GM18507 (cell line): ENCODE measurements around the gene TP53INP2.
A peak's percentile ranks its signal among the peaks of the same experiment; 100 is the strongest.
"Not testable (repeated sequence)": the region's sequence is repeated elsewhere in the genome, so short reads cannot be mapped to it uniquely, and the experiment has no call there.

Experiments
- DNase-seq: peaks from one replicate; pipeline ENCODE4 v3.0.0; 2011; ENCODE audit warnings: low read depth; ENCODE audit not compliant: insufficient read length; ENCODE audit errors: extremely low spot score
- FAIRE-seq: peaks from 2 replicates; lab custom pipeline; 2011; peaks lifted over from hg19 to GRCh38; lab: Jason Lieb, UNC

The TP53INP2 gene, protein sequence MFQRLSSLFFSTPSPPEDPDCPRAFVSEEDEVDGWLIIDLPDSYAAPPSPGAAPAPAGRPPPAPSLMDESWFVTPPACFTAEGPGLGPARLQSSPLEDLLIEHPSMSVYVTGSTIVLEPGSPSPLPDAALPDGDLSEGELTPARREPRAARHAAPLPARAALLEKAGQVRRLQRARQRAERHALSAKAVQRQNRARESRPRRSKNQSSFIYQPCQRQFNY

DNA sequence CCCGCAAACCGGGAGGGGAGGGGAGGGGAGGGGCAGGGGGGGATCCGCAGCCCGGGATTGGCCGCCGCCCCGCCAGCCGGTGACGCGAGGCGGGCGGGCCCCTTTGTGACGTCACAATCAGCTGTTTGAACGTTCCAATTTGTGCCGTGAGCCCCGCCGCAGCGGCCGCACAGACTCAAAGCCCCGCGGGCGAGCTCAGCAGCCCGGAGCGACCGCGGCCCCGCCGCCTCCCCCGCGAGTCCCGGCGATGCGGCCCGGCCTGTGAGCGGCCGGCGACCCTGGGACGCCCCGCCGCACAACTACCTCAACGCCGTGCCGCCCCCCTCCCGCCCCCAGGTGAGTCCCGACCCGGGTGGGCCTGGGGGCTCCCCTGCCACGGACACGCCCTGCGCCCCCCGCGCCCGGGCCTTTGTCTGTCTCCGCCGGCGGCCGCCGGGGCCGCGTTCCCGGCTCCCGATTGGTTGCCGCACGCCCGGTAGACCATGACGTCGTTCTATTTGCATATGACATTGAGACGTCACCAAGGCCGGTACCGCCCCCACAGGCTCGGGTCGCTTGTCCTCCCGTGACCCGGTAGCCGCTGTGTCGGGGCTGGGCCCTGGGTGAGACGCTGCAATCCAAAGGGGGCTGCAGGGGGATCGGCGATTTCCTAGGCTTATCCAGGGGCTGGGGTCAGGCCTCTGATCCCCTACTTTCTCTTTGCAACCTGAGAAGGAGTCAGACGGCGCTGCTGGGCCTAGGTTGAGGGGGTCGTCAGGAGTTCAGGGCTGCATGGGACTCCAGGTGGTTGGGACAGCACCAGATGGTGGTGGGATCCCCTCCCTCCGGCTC is at the start of gene TP53INP2:
TP53INP2 (plus strand) TSS at position 168 of the 831 bp plus-strand sequence. CDS start 4,396 bp downstream, outside the sequence.
- FAIRE-seq = peak; percentile 74
- peak; percentile 73 for DNase-seq

DNA sequence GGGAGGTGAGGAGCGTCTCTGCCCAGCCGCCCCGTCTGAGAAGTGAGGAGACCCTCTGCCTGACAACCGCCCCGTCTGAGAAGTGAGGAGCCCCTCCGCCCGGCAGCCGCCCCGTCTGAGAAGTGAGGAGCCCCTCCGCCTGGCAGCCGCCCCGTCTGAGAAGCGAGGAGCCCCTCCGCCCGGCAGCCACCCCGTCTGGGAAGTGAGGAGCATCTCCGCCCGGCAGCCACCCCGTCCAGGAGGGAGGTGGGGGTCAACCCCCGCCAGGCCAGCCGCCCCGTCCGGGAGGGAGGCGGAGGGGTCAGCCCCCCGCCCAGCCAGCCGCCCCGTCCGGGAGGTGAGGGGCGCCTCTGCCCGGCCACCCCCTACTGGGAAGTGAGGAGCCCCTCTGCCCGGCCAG is 45.5 kb upstream of the TP53INP2 start:
- not testable (repeated sequence) for DNase-seq, FAIRE-seq

DNA sequence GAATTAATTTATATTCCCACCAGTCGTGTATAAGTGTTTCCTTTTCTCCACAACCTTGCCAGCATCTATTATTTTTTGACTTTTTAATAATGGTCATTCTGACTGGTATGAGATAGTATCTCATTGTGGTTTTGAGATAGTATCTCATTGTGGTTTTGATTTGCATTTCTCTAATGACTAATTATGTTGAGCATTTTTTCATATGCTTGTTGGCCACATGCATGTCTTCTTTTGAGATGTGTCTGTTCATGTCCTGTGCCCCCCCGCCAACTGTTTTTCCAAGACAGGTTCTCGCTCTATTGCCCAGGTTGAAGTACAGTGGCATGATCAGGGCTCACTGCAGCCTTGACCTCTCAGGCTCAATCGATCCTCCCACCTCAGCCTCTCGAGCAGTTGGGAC is 42.3 kb upstream of the TP53INP2 start:
- not testable (repeated sequence) for FAIRE-seq, DNase-seq

DNA sequence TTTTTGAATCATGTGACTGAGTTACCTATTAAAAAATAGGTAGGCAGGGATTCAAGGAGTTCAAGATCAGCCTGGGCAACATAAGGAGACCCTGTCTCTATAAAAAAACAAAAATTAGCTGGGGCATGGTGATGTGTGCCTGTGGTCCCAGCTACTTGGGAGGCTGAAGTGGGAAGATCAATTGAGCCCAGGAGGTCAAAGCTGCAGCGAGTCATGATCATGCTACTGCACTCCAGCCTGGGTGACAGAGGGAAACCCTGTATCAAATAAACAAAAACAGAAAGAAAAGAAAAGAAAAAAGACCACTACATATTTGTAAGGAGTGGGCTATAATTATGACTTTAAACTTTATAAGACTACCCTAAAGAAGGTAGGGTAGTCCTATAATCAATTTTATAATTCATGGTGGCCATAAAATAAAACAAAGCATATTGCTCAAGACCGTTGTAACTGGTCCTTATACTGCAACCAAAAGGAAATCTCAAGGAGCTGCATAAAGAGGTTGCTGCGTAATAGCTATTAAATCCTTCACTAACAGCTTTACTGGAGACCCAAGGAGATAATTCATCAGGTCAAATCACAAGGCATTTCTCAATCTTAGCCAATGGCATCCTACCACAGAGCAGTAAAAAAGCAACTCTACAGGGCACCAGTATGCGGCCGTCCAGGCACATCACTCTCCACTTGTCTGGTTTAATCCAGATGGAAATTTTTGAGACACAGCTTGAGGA is 40.8 kb upstream of the TP53INP2 start:
- FAIRE-seq (no peak), DNase-seq (no peak)

DNA sequence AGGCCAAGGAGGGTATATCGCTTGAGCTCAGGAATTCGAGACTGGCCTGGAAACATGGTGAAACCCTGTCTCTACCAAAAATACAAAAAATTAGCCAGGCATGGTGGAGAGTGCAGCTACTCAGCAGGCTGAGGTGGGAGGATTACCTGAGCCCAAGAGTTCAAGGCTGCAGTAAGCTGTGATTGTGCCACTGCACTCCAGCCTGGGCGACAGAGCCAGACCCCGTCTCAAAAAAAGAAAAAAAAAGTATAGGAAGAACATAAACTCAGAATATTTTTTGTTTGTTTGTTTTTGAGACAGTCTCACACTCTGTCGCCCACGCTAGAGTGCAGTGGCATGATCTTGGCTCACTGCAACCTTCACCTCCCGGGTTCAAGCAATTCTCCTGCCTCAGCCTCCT is 39.4 kb upstream of the TP53INP2 start:
- FAIRE-seq, DNase-seq: not testable (repeated sequence)

DNA sequence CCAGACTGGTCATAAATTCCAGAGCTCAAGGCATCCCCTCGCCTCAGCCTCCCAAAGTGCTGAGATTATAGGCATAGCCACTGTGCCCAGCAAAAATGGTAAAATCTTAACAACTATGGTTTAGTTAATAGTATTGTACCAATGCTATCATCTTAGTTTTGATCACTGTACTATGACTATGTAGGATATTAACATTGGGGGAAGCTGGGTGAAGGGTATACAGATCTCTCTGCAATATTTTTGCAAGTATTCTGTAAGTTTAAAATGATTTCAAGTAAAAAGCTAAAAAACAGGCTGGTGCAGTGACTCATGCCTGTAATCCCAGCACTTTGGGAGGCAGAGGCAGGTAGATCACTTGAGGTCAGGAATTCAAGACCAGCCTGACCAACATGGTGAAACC is 35.0 kb upstream of the TP53INP2 start:
- no peak for FAIRE-seq

DNA sequence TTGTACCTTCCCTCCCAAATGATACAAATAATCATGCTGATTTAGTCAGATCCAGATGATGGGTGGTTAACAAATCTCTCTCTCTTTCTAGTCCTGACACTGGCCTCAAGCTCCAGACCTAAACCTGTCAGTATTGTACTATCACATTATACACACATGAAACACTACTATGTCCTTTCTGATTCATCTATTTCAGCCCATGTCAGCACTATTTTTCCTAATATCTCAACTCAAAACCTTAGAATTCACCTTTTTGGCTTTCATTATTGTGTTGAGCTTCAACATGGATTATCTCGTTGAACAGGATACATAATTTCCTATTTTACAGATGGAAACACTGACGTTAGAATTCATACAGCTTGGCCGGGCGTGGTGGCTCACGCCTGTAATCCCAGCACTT is 30.7 kb upstream of the TP53INP2 start:
- DNase-seq = no peak
- FAIRE-seq = no peak

More for the DNA sequence above, 35.0 kb upstream of the TP53INP2 start:
- DNase-seq = no peak

DNA sequence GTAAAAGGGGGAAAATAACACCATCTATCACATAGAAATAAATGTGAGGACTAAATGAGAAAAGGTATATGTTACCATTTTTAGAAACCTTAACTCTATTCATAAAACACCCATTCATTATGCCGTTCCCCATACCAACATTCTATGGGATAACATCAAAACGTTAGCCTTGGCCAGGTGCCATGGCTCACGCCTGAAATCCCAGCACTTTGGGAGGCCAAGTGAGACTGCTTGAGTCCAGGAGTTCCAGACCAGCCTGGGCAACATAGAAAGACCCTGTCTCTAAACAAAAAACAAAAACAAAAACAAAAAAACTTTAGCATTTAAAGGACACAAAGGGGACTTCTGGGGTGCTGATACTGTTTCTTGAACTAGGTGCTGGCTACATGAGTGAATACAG is 28.6 kb upstream of the TP53INP2 start:
- DNase-seq (no peak), FAIRE-seq (no peak)

DNA sequence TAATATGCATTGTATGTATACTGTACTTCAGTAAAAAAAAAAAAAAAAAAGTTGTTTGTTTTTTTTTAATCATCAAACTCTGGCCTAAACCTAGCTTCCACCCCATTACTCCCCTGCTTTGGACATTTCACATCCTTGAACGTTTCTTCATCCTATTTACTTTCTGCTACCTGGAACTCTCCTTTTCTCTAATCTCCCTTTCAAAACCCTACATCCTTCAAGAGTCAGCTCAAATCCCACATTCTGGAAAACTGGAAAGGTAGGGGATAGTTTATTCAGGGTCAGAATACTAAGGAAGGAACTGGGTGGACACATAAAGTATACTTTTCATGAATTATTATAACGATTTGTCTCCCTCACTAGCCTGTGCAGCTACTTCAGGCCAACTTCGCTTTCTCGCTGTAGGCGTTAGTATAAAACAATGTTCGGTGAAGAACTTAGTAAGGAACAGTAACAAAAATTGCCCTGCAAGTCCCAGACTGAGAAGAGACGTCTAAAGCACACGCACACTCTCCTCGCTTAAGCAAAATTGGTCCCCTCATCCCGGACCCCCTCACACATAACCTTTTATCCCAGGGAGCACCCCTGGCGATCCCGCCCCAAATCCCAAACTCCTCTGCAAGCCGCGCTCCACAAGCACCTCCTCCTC is 28.0 kb upstream of the TP53INP2 start:
- FAIRE-seq (no peak), DNase-seq (no peak)

DNA sequence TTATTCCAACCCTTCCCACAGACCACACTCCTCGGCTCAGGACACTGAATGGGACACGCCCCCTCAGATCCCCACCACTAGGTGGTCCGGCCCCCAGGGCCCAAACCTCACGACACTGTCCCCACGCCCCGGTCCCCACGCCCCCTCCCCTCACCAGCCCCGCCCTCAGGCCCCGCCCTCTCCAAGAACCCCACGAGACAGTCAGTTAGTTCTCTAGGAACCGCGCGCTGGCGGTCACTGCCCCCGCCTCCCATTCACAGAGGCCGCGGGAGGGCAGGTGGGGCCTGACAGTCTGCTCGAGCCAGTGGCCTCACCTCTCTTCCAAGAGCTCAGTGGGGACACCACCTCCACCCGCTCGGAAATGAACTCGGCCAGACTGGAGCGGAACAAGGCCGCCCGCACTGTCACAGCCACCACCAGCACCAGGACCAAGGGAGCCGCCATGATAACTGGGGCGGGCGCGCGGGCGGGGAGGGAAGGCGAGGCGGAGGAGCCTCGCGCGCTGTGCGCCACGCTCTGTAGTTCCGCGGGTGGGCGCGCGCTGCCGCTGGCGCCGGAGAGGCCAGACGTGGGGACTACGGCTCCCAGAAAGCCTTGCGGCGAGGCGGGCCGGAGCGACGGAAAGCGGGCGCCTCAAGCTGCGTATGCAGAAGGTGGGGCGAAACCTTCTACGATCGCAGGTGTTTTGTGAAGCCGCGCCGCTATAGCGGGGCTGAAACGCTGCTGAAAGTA is 27.3 kb upstream of the TP53INP2 start, which contains the start of gene PIGU:
PIGU (minus strand) TSS at position 451 of the 732 bp plus-strand sequence; CDS start at position 444, 7 bp downstream.
- FAIRE-seq (peak; percentile 97), DNase-seq (peak; percentile 85)

DNA sequence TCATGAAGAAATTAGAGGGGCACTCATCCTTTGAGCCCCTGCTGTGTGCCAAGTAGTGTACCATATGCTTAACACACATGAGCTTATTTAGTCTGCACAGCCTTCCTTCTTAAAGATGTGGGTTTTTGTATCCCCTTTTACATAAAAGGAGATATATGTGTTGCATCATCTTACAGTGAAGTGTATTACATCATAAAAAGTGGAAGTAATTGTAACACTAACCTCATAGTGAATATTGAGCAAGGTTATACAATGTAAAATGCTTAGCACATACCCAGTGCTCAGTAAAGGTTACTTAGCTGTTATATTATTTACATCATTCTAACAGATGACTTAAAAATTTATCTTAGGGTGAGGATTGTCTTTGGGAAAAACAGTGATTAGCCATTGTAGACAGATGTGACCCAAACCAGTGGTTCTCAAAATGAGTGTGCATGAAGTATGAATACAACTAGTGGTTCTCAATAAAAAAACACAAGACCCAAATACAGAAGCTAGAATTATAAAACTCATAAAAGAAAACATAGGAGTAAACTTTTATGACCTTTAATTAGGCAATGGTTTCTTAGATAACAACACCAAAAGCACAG is 23.5 kb upstream of the TP53INP2 start:
- no peak for FAIRE-seq
- no peak for DNase-seq

DNA sequence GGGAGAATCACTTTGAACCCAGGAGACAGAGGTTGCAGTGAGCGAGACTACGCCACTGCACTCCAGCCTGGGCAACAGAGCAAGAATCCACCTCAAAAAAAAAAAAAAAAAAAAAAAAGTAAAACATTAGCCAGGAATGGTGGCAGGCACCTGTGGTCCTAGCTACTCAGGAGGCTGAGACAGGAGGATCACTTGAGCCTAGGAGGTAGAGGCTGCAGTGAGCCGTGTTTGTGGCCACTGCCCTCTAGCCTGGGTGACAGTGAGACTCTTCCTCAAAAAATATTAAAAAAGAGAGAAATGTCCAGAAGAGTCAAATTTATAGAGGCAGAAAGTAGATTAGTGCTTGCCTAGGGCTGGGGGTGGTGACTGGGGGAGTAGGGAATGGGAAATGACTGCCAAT is 20.5 kb upstream of the TP53INP2 start:
- FAIRE-seq (no peak), DNase-seq (no peak)

DNA sequence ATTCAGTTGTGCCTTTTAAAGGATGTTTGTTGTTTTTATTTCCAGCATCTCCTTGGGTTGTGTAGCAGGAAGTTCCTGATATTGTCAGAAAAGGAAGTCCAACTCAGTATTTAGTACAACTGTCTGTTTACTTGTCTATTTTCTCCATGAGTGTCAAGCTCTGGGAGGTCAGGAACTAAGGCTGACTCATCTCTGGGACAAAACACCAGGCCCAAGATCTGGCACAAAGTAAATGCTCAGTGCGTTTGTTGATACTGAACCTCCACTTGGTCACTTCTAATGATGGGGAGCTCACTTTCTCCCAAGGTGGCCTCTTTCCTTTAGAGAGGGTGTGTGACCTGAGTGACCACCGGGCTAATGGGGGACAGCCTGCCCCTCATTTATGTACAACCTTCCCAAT is 14.7 kb upstream of the TP53INP2 start:
- no peak for DNase-seq
- FAIRE-seq = no peak

DNA sequence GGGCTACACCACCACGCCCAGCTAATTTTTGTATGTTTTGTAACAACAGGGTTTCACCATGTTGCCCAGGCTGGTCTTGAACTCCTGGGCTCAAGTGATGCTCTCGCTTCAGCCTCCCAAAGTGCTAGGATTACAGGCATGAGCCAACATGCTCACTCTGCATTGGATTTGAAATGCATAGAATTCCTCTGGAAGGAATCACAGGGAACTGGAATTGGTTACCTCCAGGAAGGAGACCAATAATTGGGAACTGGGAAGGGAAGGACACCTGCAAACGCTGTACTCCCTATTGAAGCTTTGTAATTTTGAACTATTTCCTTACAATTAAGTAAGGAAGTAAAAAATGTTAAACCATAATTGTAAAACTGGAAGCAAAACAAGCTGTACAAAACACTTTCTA is 12.3 kb upstream of the TP53INP2 start:
- DNase-seq (no peak), FAIRE-seq (no peak)

DNA sequence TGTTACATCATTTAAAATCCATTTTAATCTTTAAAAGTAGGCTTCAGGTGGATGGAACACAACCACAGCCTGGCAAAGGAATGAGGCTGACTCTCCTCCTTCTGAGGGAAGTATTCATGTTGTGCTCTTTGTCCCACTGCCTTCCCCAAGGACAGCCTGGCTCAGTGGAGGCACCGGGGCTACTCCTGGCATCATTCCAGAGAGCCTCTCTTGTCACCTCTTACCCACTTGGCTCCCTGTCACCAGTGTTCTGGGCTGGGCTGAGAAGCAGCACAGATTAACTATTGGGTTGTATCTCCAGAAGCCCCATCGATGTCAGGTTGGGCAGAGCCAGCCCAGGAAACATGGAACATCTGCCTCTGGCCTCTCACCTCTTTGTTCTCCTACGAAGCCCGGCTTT is 10.7 kb upstream of the TP53INP2 start:
- FAIRE-seq = no peak

DNA sequence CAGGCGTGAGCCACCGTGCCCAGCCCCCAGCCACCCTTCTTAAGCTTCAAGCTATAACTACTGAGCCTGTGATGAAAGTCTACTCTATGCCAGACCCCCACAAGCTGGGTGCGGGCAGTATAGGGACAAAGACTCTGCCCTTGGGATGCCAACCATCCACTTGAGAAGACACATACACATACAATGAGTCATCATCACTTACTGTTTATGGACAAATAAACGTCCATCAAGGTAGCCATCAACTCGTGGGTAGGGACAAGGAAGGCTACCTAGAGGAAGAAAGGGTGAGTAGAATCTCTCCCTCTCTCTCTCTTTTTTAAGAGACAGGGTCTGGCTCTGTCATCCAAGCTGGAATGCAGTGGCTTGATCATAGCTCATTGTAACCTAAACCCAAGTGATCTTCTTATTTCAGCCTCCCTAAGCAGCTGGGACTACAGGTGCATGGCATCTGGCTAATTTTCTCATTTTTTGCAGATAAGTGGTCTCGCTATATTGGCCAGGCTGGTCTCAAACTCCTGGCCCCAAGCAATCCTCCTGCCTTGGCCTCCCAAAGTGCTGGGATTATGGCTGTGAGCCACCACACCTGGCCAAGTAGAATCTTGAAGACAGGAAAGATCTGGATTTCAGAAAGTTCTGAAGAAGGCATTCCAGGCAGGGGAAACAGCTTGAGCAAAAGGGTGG is 2.6 kb upstream of the TP53INP2 start:
- no peak for DNase-seq
- FAIRE-seq = no peak

More for the DNA sequence above, 10.7 kb upstream of the TP53INP2 start:
- no peak for DNase-seq

DNA sequence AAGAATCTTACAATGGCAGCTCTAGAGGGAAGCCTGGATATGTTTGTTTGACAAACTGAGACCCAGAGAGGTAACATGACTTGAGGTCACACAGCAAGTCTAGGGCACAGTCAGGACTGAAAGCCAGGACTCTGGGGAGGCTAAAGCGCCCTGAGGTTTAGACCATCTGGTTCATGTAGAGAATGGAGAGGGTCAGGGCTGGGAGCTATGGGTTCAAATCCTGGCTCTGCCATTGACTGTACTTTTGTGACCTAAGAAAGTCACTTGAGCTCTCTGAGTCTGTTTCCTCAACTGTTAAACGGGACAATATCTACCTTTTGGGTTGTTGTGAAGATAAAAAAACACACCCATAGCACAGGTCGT is 1.1 kb upstream of the TP53INP2 start:
- FAIRE-seq (no peak), DNase-seq (no peak)
